22Rv1 (cell line): Measurements from ENCODE around the gene MCAM.

ENCODE experiments used
- CTCF ChIP-seq: fragments of 450-650 bp; IDR thresholded peaks from 2 replicates; pipeline ENCODE4 v1.5.1; 2017; ENCODE audit warnings: mild to moderate bottlenecking
- ZFX ChIP-seq: fragments of 450-650 bp; IDR thresholded peaks from 2 replicates; pipeline ENCODE4 v1.6.1; 2017; ENCODE audit warnings: antibody characterized with exemption, borderline replicate concordance

- TF ChIP-seq CTCF (no peak), ZFX (no peak)
Measured at GRCh38 chr11:119315131-119316015, 1.6 kb downstream of the MCAM start.
